Natural killer cell (primary cell): ENCODE results near the gene GLIS1. TPM values are rescaled to one million over a fixed set of nuclear protein-coding genes. Genes with fewer than 3 reads are reported as not detected.

Experiments used
- ATAC-seq, 3 donors: fragments of 150-1000 bp in 2 of 3; fragments of 200-7000 bp in 1 of 3; cut with Tn5 transposase; 1 replicate in 1 of 3; 2 replicates in 2 of 3; pipeline ENCODE4 v1.10.0; 2021; ENCODE audit warnings: mild to moderate bottlenecking in 2 of 3, moderate library complexity in 2 of 3
- DNase-seq, 2 donors: peaks; one replicate each; pipeline versions ENCODE4 v3.0.0 to v3.0.0-alpha.2; 2013 to 2021; ENCODE audit warnings: mixed read lengths in 1 of 2
- H3K27ac ChIP-seq: one replicate; pipeline ENCODE4 v1.5.1; 2013; ENCODE audit warnings: mild to moderate bottlenecking, low read length
- H3K27me3 ChIP-seq: one replicate; pipeline ENCODE4 v1.6.1; 2013; ENCODE audit warnings: low read length; ENCODE audit not compliant: control insufficient read depth, insufficient read depth
- H3K36me3 ChIP-seq: one replicate; pipeline ENCODE4 v1.6.1; 2013; ENCODE audit warnings: low read length; ENCODE audit not compliant: control insufficient read depth, insufficient read depth
- H3K4me1 ChIP-seq: one replicate; pipeline ENCODE4 v1.6.1; 2013; ENCODE audit warnings: low read length; ENCODE audit not compliant: control insufficient read depth, insufficient read depth
- H3K4me3 ChIP-seq: one replicate; pipeline ENCODE4 v1.5.1; 2013; ENCODE audit warnings: low read length
- H3K9me3 ChIP-seq: one replicate; pipeline ENCODE4 v1.6.1; 2013; ENCODE audit warnings: low read length; ENCODE audit not compliant: control insufficient read depth, insufficient read depth
- H3K27ac Mint-ChIP-seq, 2 donors: one replicate each; pipeline ENCODE4 v1.8.0; 2022; ENCODE audit warnings: mild to moderate bottlenecking in 2 of 2, mixed read lengths in 2 of 2, moderate library complexity in 1 of 2
- H3K27me3 Mint-ChIP-seq, 2 donors: one replicate each; pipeline ENCODE4 v1.8.0; 2022; ENCODE audit warnings: low read depth in 2 of 2, mixed read lengths in 2 of 2
- H3K36me3 Mint-ChIP-seq: one replicate; pipeline ENCODE4 v1.8.0; 2022; ENCODE audit warnings: mixed read lengths
- H3K4me1 Mint-ChIP-seq, 2 donors: one replicate each; pipeline ENCODE4 v1.8.0; 2022; ENCODE audit warnings: mixed read lengths in 2 of 2
- H3K4me3 Mint-ChIP-seq: one replicate; pipeline ENCODE4 v1.8.0; 2022; ENCODE audit warnings: mild to moderate bottlenecking, moderate library complexity, mixed read lengths
- H3K9me3 Mint-ChIP-seq, 2 donors: one replicate each; pipeline ENCODE4 v1.8.0; 2022; ENCODE audit warnings: mixed read lengths in 2 of 2
- WGBS: methylation state at CpG from one replicate; pipeline ENCODE4 v1.1.7; 2013; ENCODE audit warnings: missing lambda C conversion rate; ENCODE audit not compliant: insufficient coverage; 5-methylcytosine and 5-hydroxymethylcytosine counted together
- intact Hi-C: fragments of 100-400 bp; cut with micrococcal nuclease; formaldehyde crosslinking; loops from one replicate; pipeline ENCODE4 v1.14.2; 2022
- total RNA-seq, 4 donors: library from RNA; stranded (reverse); fragments of 120-200 nt in 1 of 4; gene quantifications; one replicate each; pipeline versions ENCODE4 v1.2.3 to v1.2.4, GENCODE V29; 2013 to 2022
- TF ChIP-seq, protein P1 (sequence below): fragments of 200-600 bp; IDR thresholded peaks from one replicate; pipeline ENCODE4 v1.8.0; 2022; ENCODE audit warnings: antibody characterized with exemption

GLIS1 gene
- total RNA-seq, 3 donors from 2014 or later (not counting 1 experiment from before 2014, with no cell fraction given): not detected

DNA sequence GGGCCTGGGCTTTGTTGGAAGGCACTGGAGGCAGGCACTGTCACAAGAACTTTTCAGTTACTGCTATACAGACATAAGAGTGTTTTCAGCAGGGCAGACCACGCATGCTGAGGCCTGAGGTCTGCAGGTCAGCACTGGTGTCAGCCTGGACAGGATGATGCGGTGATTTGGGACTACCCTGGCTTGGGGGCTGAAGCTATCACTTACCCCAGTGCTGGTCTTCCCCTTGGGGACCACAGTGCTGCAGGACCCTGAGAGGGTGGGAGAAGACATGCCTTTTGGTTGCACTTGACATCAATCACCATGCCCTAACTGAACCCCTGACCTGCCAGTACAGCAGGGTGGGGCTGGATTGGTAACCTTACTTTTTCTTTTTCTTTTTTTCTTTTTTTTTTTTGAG is 270.6 kb downstream of the GLIS1 start:
- H3K4me1 Mint-ChIP-seq: no peaks in the 10 kb centered on the region

DNA sequence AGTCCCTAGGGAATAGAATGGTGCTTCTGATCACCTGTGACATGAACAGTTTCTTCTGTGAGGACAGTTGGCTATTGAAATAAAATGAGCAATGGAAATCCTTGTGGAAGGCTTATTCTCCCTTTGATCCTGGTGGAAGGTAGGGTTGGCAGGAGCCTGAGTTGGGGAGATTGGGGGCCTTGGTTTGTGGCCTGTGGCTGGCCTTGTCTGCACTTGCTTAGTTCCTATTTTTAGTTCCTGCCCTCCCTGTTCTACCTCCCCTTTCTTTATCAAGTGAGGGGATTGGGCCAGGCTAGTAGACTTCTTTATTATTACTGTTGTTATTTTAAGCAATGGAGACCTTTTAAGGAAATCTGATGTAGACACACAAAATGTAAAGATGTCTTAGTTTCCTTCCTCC is 271.6 kb downstream of the GLIS1 start:
- no peaks in the 10 kb centered on the region for H3K9me3 Mint-ChIP-seq
- H3K4me1 Mint-ChIP-seq: no peaks in the 10 kb centered on the region

More for the DNA sequence above, 270.6 kb downstream of the GLIS1 start:
- Histone ChIP-seq H3K9me3 (no peaks in the 10 kb centered on the region), H3K4me1 (peaks cover 3% of the 10 kb centered on the region), H3K27ac (no peak overlapping the region), H3K4me3 (no peak overlapping the region), H3K27me3 (no peaks in the 10 kb centered on the region), H3K36me3 (no peaks in the 10 kb centered on the region)
- H3K9me3 Mint-ChIP-seq: no peaks in the 10 kb centered on the region
- H3K36me3 Mint-ChIP-seq: no peaks in the 10 kb centered on the region
- peaks cover 0 to 3% of the 10 kb centered on the region in 2 donors for H3K27me3 Mint-ChIP-seq
- DNase-seq: no peak
- intact Hi-C loops: no loop called here
- H3K4me3 Mint-ChIP-seq: no peak overlapping the region
- ATAC-seq: no peak
- no peak overlapping the region for H3K27ac Mint-ChIP-seq
- WGBS: 92% methylated on average over 2 of the region's 2 CpGs
- TF ChIP-seq, protein P1, sequence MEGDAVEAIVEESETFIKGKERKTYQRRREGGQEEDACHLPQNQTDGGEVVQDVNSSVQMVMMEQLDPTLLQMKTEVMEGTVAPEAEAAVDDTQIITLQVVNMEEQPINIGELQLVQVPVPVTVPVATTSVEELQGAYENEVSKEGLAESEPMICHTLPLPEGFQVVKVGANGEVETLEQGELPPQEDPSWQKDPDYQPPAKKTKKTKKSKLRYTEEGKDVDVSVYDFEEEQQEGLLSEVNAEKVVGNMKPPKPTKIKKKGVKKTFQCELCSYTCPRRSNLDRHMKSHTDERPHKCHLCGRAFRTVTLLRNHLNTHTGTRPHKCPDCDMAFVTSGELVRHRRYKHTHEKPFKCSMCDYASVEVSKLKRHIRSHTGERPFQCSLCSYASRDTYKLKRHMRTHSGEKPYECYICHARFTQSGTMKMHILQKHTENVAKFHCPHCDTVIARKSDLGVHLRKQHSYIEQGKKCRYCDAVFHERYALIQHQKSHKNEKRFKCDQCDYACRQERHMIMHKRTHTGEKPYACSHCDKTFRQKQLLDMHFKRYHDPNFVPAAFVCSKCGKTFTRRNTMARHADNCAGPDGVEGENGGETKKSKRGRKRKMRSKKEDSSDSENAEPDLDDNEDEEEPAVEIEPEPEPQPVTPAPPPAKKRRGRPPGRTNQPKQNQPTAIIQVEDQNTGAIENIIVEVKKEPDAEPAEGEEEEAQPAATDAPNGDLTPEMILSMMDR: no peak

DNA sequence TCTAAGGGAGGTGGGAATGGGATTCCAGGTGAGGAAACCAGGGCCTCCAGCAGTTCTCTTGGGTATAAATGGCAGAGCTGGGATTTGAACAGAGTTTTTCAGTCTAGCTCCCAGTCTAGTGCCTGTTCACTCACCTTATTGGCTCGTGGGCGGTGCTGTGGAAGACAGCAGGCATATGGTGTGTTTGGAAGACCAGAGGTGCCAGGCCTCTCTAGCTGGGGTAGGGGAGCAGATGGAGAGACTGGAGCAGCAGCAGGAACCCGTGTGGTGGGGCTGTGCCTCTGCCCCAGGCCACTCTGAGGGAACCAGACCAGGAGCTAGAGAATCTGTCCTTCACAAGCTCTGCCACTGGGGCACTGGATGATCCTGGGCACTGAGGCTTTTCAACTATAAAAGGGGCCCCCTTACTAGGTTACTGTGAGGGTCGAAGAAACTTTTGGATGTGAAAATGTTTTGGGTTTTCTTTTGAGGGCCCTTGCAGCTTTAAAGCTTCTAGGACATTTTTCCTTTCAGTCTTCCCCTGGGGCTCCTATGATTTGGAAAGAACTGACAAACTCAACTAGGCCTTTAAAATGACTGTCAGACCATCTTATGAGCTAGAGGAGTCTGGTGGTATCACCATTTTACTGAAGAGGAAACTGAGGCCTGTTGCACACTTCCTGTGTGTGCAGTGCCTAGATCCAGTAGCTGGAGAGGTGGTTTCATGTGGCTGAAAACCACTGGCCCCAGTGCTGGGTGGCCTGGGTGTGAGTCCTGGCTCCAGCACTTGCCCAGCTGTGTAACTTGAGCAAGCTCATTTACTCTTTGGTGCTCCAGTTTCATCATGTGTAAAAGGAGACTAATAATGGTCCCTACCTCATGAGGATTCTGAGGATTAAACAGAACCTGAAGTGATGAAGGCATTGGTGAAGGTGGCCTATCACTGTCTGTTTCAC is 273.7 kb downstream of the GLIS1 start:
- TF ChIP-seq, protein P1: no peak
- WGBS: 88% methylated on average over 4 of the region's 4 CpGs
- no peaks in the 10 kb centered on the region for H3K36me3 Mint-ChIP-seq
- no peak overlapping the region for H3K27ac Mint-ChIP-seq
- Histone ChIP-seq H3K27ac (no peak overlapping the region), H3K9me3 (no peaks in the 10 kb centered on the region), H3K36me3 (no peaks in the 10 kb centered on the region), H3K4me1 (peaks cover 3% of the 10 kb centered on the region), H3K4me3 (no peak overlapping the region), H3K27me3 (no peaks in the 10 kb centered on the region)
- no peak for ATAC-seq
- no peaks in the 10 kb centered on the region for H3K9me3 Mint-ChIP-seq
- H3K4me1 Mint-ChIP-seq: no peaks in the 10 kb centered on the region
- intact Hi-C loops: no loop called here
- DNase-seq: no peak
- H3K4me3 Mint-ChIP-seq: no peak overlapping the region
- no peaks in the 10 kb centered on the region for H3K27me3 Mint-ChIP-seq

More for the DNA sequence above, 271.6 kb downstream of the GLIS1 start:
- intact Hi-C loops: no loop called here
- H3K36me3 ChIP-seq: no peaks in the 10 kb centered on the region
- ATAC-seq: no peak
- no peak overlapping the region for H3K4me3 ChIP-seq
- Mint-ChIP-seq H3K27me3 (peaks cover 0 to 3% of the 10 kb centered on the region in 2 donors), H3K27ac (no peak overlapping the region), H3K36me3 (no peaks in the 10 kb centered on the region), H3K4me3 (no peak overlapping the region)
- peaks cover 3% of the 10 kb centered on the region for H3K4me1 ChIP-seq
- no peak overlapping the region for H3K27ac ChIP-seq
- no peak for DNase-seq
- no peaks in the 10 kb centered on the region for H3K9me3 ChIP-seq
- no peaks in the 10 kb centered on the region for H3K27me3 ChIP-seq
- TF ChIP-seq, protein P1: no peak
